HepG2 (cell line): ENCODE measurements around the gene PSMB10. TPM values are rescaled to one million over a fixed set of nuclear protein-coding genes. Genes with fewer than 3 reads are reported as not detected.

Source experiments
- DR1 ChIP-seq: sonication (generic); formaldehyde crosslinking; IDR thresholded peaks from 2 replicates; pipeline ENCODE4 v1.8.0; 2021; ENCODE audit warnings: mild to moderate bottlenecking, missing genetic modification reagents, inconsistent platforms
- DRAP1 ChIP-seq: IDR thresholded peaks from 2 replicates; pipeline ENCODE4 v1.6.1; 2016; ENCODE audit warnings: missing genetic modification reagents, missing compliant biosample characterization
- FOXO1 ChIP-seq: sonication (generic); formaldehyde crosslinking; IDR thresholded peaks from 2 replicates; pipeline ENCODE4 v1.4.0; 2020; ENCODE audit warnings: missing genetic modification reagents
- MAZ ChIP-seq, 2 experiments: sonication (generic) in 1 of 2; formaldehyde crosslinking in 1 of 2; IDR thresholded peaks; 2 replicates each; pipeline versions ENCODE4 v1.5.0 to v1.6.1; 2012 to 2020; ENCODE audit warnings: low read depth in 2 of 2, mild to moderate bottlenecking in 2 of 2, borderline replicate concordance in 1 of 2, improper control_type of control experiment in 1 of 2, low read length in 1 of 2, missing genetic modification reagents in 1 of 2, moderate library complexity in 1 of 2
- NR2F2 ChIP-seq: IDR thresholded peaks from 2 replicates; pipeline ENCODE4 v1.6.1; 2012; ENCODE audit warnings: low read depth, inconsistent platforms, borderline replicate concordance
- PRDM4 ChIP-seq: sonication (generic); formaldehyde crosslinking; IDR thresholded peaks from 2 replicates; pipeline ENCODE4 v1.9.0; 2021; ENCODE audit warnings: missing genetic modification reagents, borderline replicate concordance
- PTBP1 ChIP-seq: fragments of 200-400 bp; formaldehyde crosslinking; IDR thresholded peaks from 2 replicates; pipeline ENCODE4 v1.6.1; 2018; ENCODE audit warnings: low read length, low read depth; ENCODE audit not compliant: poor library complexity, severe bottlenecking
- SKIL ChIP-seq: sonication (generic); formaldehyde crosslinking; IDR thresholded peaks from 2 replicates; pipeline ENCODE4 v1.8.0; 2022; ENCODE audit warnings: missing genetic modification reagents, mild to moderate bottlenecking, moderate library complexity, borderline replicate concordance
- SRSF1 ChIP-seq: fragments of 200-400 bp; formaldehyde crosslinking; optimal IDR thresholded peaks from 2 replicates; pipeline ENCODE3; 2017; ENCODE audit warnings: mild to moderate bottlenecking, low read depth, low read length, moderate library complexity
- TFAP4 ChIP-seq: sonication (generic); IDR thresholded peaks from 2 replicates; pipeline ENCODE4 v1.6.1; 2016; ENCODE audit warnings: low read depth, borderline replicate concordance
- ZFP36L2 ChIP-seq: sonication (generic); formaldehyde crosslinking; IDR thresholded peaks from 2 replicates; pipeline ENCODE4 v1.4.0; 2020; ENCODE audit warnings: missing genetic modification reagents
- ZFP91 ChIP-seq: sonication (generic); formaldehyde crosslinking; IDR thresholded peaks from 2 replicates; pipeline ENCODE4 v1.9.0; 2022; ENCODE audit warnings: missing genetic modification reagents, mild to moderate bottlenecking, borderline replicate concordance
- ZKSCAN1 ChIP-seq: fragments of 150-350 bp; IDR thresholded peaks from 2 replicates; pipeline ENCODE4 v1.6.1; 2014; ENCODE audit warnings: low read length
- ZMAT3 ChIP-seq: sonication (generic); formaldehyde crosslinking; conservative IDR thresholded peaks from 2 replicates; pipeline ENCODE4 v1.7.0; 2021; ENCODE audit warnings: missing genetic modification reagents
- ZNF30 ChIP-seq: sonication (generic); formaldehyde crosslinking; IDR thresholded peaks from 2 replicates; pipeline ENCODE4 v1.5.0; 2020; ENCODE audit warnings: mild to moderate bottlenecking, missing genetic modification reagents
- ZNF451 ChIP-seq: sonication (generic); formaldehyde crosslinking; IDR thresholded peaks from 2 replicates; pipeline ENCODE4 v1.5.0; 2020; ENCODE audit warnings: mild to moderate bottlenecking, missing genetic modification reagents
- ZNF777 ChIP-seq: sonication (generic); formaldehyde crosslinking; IDR thresholded peaks from 2 replicates; pipeline ENCODE4 v1.4.0; 2020; ENCODE audit warnings: missing genetic modification reagents
- polyA plus RNA-seq, 8 experiments: library from polyadenylated mRNA; depleted of rRNA in 3 of 8; stranded (reverse) in 7 of 8; unstranded in 1 of 8; fragments of >200 nt; fragmentation: Illumina TruSeq in 4 of 8; extraction: Trizol in 4 of 8; gene quantifications; 2 replicates each; pipeline versions ENCODE4 v1.2.1 to v1.2.3, GENCODE V29; 2011 to 2016; ENCODE audit warnings: low read depth in 4 of 8, missing spikeins in 1 of 8, mixed read lengths in 1 of 8; ENCODE audit not compliant: insufficient read depth in 1 of 8
- total RNA-seq, 5 experiments: library from RNA; depleted of rRNA; stranded (reverse); fragments of >200 nt; fragmentation: Illumina TruSeq; extraction: Trizol; gene quantifications; 2 replicates each; pipeline ENCODE4 v1.2.3, GENCODE V29; 2016; ENCODE audit warnings: low read depth in 1 of 5
- TF ChIP-seq, protein P1 (sequence below): sonication (generic); formaldehyde crosslinking; IDR thresholded peaks from 2 replicates; pipeline ENCODE4 v1.4.0; 2020; ENCODE audit warnings: low read depth, missing genetic modification reagents

The PSMB10 gene
- total and polyA plus RNA-seq, 2 of the 13 experiments (the other 11 are each of a cell fraction or from before 2014, with no cell fraction given), result 12.7 to 65.9 TPM

GRCh38 chr16:67942200-67942509 lies 5.5 kb upstream of the PSMB10 start (continued):
- TF ChIP-seq TFAP4, result no peak
- TF ChIP-seq DRAP1 (CRISPR knock-in tag), result no peak
- TF ChIP-seq ZNF777, result 0 out of 2 replicates have a peak, but pooled peaks have one; percentile 15
- no peak for TF ChIP-seq SKIL (CRISPR knock-in tag)
- TF ChIP-seq, protein P1, sequence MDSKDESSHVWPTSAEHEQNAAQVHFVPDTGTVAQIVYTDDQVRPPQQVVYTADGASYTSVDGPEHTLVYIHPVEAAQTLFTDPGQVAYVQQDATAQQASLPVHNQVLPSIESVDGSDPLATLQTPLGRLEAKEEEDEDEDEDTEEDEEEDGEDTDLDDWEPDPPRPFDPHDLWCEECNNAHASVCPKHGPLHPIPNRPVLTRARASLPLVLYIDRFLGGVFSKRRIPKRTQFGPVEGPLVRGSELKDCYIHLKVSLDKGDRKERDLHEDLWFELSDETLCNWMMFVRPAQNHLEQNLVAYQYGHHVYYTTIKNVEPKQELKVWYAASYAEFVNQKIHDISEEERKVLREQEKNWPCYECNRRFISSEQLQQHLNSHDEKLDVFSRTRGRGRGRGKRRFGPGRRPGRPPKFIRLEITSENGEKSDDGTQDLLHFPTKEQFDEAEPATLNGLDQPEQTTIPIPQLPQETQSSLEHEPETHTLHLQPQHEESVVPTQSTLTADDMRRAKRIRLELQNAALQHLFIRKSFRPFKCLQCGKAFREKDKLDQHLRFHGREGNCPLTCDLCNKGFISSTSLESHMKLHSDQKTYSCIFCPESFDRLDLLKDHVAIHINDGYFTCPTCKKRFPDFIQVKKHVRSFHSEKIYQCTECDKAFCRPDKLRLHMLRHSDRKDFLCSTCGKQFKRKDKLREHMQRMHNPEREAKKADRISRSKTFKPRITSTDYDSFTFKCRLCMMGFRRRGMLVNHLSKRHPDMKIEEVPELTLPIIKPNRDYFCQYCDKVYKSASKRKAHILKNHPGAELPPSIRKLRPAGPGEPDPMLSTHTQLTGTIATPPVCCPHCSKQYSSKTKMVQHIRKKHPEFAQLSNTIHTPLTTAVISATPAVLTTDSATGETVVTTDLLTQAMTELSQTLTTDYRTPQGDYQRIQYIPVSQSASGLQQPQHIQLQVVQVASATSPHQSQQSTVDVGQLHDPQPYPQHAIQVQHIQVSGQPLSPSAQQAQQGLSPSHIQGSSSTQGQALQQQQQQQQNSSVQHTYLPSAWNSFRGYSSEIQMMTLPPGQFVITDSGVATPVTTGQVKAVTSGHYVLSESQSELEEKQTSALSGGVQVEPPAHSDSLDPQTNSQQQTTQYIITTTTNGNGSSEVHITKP (CRISPR knock-in tag), result no peak
- TF ChIP-seq ZNF451 (CRISPR knock-in tag), result peak; percentile 64; the same call in 1 of the 2 replicates
- TF ChIP-seq SRSF1, result peak; percentile 27
- peak; percentile 15 for TF ChIP-seq PTBP1
- no peak for TF ChIP-seq ZNF30 (CRISPR knock-in tag)
- TF ChIP-seq ZFP36L2 (CRISPR knock-in tag), result no peak
- TF ChIP-seq FOXO1, result no peak
- TF ChIP-seq DR1 (CRISPR knock-in tag), result no peak
- no peak for TF ChIP-seq ZKSCAN1
- TF ChIP-seq NR2F2, result no peak
- TF ChIP-seq ZFP91 (CRISPR knock-in tag), result no peak; the same call in 1 of the 2 replicates
- TF ChIP-seq ZMAT3, result no peak
- no peak for TF ChIP-seq PRDM4 (CRISPR knock-in tag)
- TF ChIP-seq MAZ (IDR thresholded peaks at IDR 0.05; ENCODE audit: borderline replicate concordance, low read depth, low read length), result no peak
- TF ChIP-seq MAZ (CRISPR knock-in tag; IDR thresholded peaks at IDR 0.05; ENCODE audit: low read depth), result peak; percentile 61; the same call in 1 of the 2 replicates
